NCI-H524 treated with DMSO at 0.1 percent for 48 hours (cell line): ENCODE data around the gene SLC25A43.
"Not testable (repeated sequence)": the region's sequence is repeated elsewhere in the genome, so short reads cannot be mapped to it uniquely, and the experiment has no call there.

ENCODE experiments used
- DNase-seq: peaks from one replicate; lab custom pipeline; 2025; lab: John Stamatoyannopoulos, UW

Gene SLC25A43

GRCh38 chrX:119468551-119469312 lies 69.6 kb downstream of the SLC25A43 start:
- DNase-seq = peak; percentile 8

- no peak for DNase-seq
Measured at GRCh38 chrX:119469313-119469635, 70.1 kb downstream of the SLC25A43 start.

GRCh38 chrX:119474615-119475388 lies 75.7 kb downstream of the SLC25A43 start:
- DNase-seq = no peak

GRCh38 chrX:119475389-119476101 lies 76.4 kb downstream of the SLC25A43 start:
- DNase-seq = no peak

GRCh38 chrX:119477812-119478232 lies 78.7 kb downstream of the SLC25A43 start:
- no peak for DNase-seq

GRCh38 chrX:119478504-119478903 lies 79.4 kb downstream of the SLC25A43 start:
- peak; percentile 44 for DNase-seq

GRCh38 chrX:119479845-119480244 lies 80.7 kb downstream of the SLC25A43 start:
- DNase-seq = no peak

- no peak for DNase-seq
Measured at GRCh38 chrX:119481323-119481801, 82.2 kb downstream of the SLC25A43 start.

- no peak for DNase-seq
Measured at GRCh38 chrX:119482041-119482440, 82.9 kb downstream of the SLC25A43 start.

- DNase-seq = no peak
Measured at GRCh38 chrX:119482481-119483480, 83.6 kb downstream of the SLC25A43 start.

- DNase-seq = no peak
Measured at GRCh38 chrX:119486745-119487144, 87.6 kb downstream of the SLC25A43 start.

- DNase-seq = not testable (repeated sequence)
Measured at GRCh38 chrX:119487766-119488165, 88.6 kb downstream of the SLC25A43 start.

- DNase-seq = no peak
Measured at GRCh38 chrX:119488749-119489148, 89.6 kb downstream of the SLC25A43 start.

- DNase-seq = no peak
Measured at GRCh38 chrX:119489212-119490074, 90.3 kb downstream of the SLC25A43 start.

- DNase-seq = no peak
Measured at GRCh38 chrX:119492463-119492862, 93.3 kb downstream of the SLC25A43 start.

- not testable (repeated sequence) for DNase-seq
Measured at GRCh38 chrX:119493851-119494495, 94.8 kb downstream of the SLC25A43 start.

GRCh38 chrX:119495734-119496726 lies 96.9 kb downstream of the SLC25A43 start:
- DNase-seq = no peak

GRCh38 chrX:119497185-119497584 lies 98.0 kb downstream of the SLC25A43 start:
- DNase-seq = no peak
